ENCODE data around the gene ASF1A. TPM values are rescaled to one million over a fixed set of nuclear protein-coding genes. Genes with fewer than 3 reads are reported as not detected.

Gene ASF1A
- total RNA-seq, 1 experiment from 2014 or later: 34.4 TPM

GRCh38 chr6:118899948-118900347 is 6.0 kb downstream of the ASF1A start:
- Histone ChIP-seq H3K9ac (ENCODE audit: extremely low read depth, insufficient read length, low read length) (no peak overlapping the region), H3K79me1 (ENCODE audit: insufficient read depth, low read depth, low read length, poor library complexity, severe bottlenecking) (no peaks in the 10 kb centered on the region), H3K4ac (ENCODE audit: low read depth, low read length) (no peak overlapping the region), H3K4me1 (ENCODE audit: insufficient read depth, low read length) (peaks cover 3% of the 10 kb centered on the region; the same call in 1 of the 2 replicates), H3K23ac (ENCODE audit: insufficient read length, low read depth, low read length) (no peak overlapping the region), H3K27ac (ENCODE audit: insufficient read length, low read depth, low read length) (no peak overlapping the region), H3K18ac (ENCODE audit: insufficient read length, low read depth, low read length) (no peak overlapping the region), H3T11ph (ENCODE audit: low read length) (no peak overlapping the region), H3K9me3 (ENCODE audit: control insufficient read depth, low read depth, low read length) (no peaks in the 10 kb centered on the region), H3K4me2 (ENCODE audit: insufficient read depth, insufficient read length, low read length) (no peak overlapping the region), H4K20me1 (ENCODE audit: control insufficient read depth, insufficient read depth, insufficient read length) (no peaks in the 10 kb centered on the region), H4K8ac (replicated peaks; ENCODE audit: insufficient read length, low read depth, low read length) (no peak overlapping the region), H3K79me2 (ENCODE audit: insufficient read depth, low read length) (peaks cover 32% of the 10 kb centered on the region; the same call in 1 of the 2 replicates), H2AK5ac (ENCODE audit: insufficient read length, low read length) (no peak overlapping the region), H3K27me3 (ENCODE audit: insufficient read depth, low read length) (no peaks in the 10 kb centered on the region), H3K56ac (ENCODE audit: insufficient read length, low read depth, low read length) (no peak overlapping the region), H4K91ac (ENCODE audit: insufficient read length, low read depth, low read length) (no peak overlapping the region), H3K23me2 (ENCODE audit: insufficient read length, low read depth, low read length, poor library complexity, severe bottlenecking) (no peaks in the 10 kb centered on the region), H2BK20ac (ENCODE audit: low read depth, low read length, poor library complexity, severe bottlenecking) (no peak overlapping the region), H2BK12ac (ENCODE audit: insufficient read length, low read depth, low read length) (no peak overlapping the region), H2BK15ac (ENCODE audit: low read depth, low read length) (no peak overlapping the region), H2BK120ac (ENCODE audit: low read depth, low read length, poor library complexity, severe bottlenecking) (no peak overlapping the region), H2AFZ (ENCODE audit: low read length) (no peak overlapping the region), H4K5ac (ENCODE audit: insufficient read length, low read depth, low read length) (no peak overlapping the region), H2BK5ac (ENCODE audit: insufficient read length, low read length) (no peak overlapping the region), H3K14ac (ENCODE audit: insufficient read depth, low read length) (no peak overlapping the region)
- H3K36me3 Mint-ChIP-seq (ENCODE audit: insufficient read depth in 1 of 3, low read depth in 3 of 3): peaks cover 19 to 59% (median 50%) of the 10 kb centered on the region in 3 experiments
- TF ChIP-seq CTCF (conservative IDR thresholded peaks at IDR 0.05): no peak
- H3K27me3 Mint-ChIP-seq (ENCODE audit: low read depth): no peaks in the 10 kb centered on the region
- peaks cover 27 to 37% of the 10 kb centered on the region in 2 experiments for H3K4me1 Mint-ChIP-seq
- peak overlapping the region in 2 of 3 experiments; percentile 8 to 21; a peak in 3 of 7 replicates for H3K27ac Mint-ChIP-seq
- WGBS (ENCODE audit: extremely low coverage, insufficient read length, low lambda C conversion rate): no CpG with 5 or more reads among the region's 6 CpGs
- no peak overlapping the region for H3K4me3 Mint-ChIP-seq
- DNase-seq: no peak
- no peaks in the 10 kb centered on the region for H3K9me3 Mint-ChIP-seq
